ENCODE measurements around the gene GPR12. TPM values are rescaled to one million over a fixed set of nuclear protein-coding genes. Genes with fewer than 3 reads are reported as not detected.

Gene GPR12
- total and polyA plus RNA-seq, 2 of the 4 experiments (the other 2 are of a cell fraction), result not detected

- intact Hi-C loops (cut with micrococcal nuclease), result no loop called here
- dilution Hi-C loops (cut with HindIII; ENCODE audit: low sequenced_read_pairs, unreplicated experiment), result no loop called here
- Histone ChIP-seq H3K79me1 (ENCODE audit: low read depth in 1 of 2, low read length in 2 of 2) (no peaks in the 10 kb centered on the region), H2AK9ac (replicated peaks; ENCODE audit: low read depth, low read length, poor library complexity) (no peak overlapping the region), H3K18ac (ENCODE audit: low read depth, low read length) (no peak overlapping the region), H2BK5ac (ENCODE audit: low read depth, low read length, poor library complexity, severe bottlenecking) (no peak overlapping the region), H3K4ac (ENCODE audit: low read depth, low read length) (no peak overlapping the region), H4K8ac (ENCODE audit: low read depth in 2 of 2, low read length in 2 of 2) (no peak overlapping the region), H2BK15ac (ENCODE audit: low read depth, low read length) (no peak overlapping the region), H3K27me3 (ENCODE audit: control insufficient read depth, insufficient read depth, low read length) (peaks cover 30% of the 10 kb centered on the region), H2AK5ac (ENCODE audit: low read depth, low read length) (no peak overlapping the region), H3K4me3 (ENCODE audit: insufficient read depth, low read depth, low read length) (no peak overlapping the region), H3K14ac (replicated peaks; ENCODE audit: low read depth, low read length) (no peak overlapping the region), H3K4me2 (ENCODE audit: low read depth, low read length) (no peak overlapping the region), H3K23ac (ENCODE audit: low read depth, low read length) (no peak overlapping the region), H3K36me3 (ENCODE audit: control insufficient read depth, insufficient read depth, low read length) (no peaks in the 10 kb centered on the region), H3K27ac (ENCODE audit: insufficient read depth, low read length) (no peak overlapping the region), H4K91ac (ENCODE audit: insufficient read depth, low read depth, low read length) (no peak overlapping the region), H3K4me1 (ENCODE audit: control insufficient read depth, insufficient read depth, low read length) (0 out of 2 replicates have a peak, but pooled peaks cover 2% of the 10 kb centered on the region), H4K5ac (ENCODE audit: low read depth, low read length) (no peak overlapping the region), H4K20me1 (ENCODE audit: insufficient read depth, low read length) (no peaks in the 10 kb centered on the region), H2AFZ (replicated peaks; ENCODE audit: low read length, poor library complexity) (no peak overlapping the region), H3K9ac (ENCODE audit: low read depth, low read length) (no peak overlapping the region), H3K56ac (ENCODE audit: extremely low read depth, insufficient read depth, low read length) (no peak overlapping the region), H3K9me1 (ENCODE audit: insufficient read depth, low read length) (peaks cover 2% of the 10 kb centered on the region; the same call in 1 of the 2 replicates), H3K9me3 (ENCODE audit: control insufficient read depth, insufficient read depth, low read length) (no peaks in the 10 kb centered on the region), H2BK120ac (ENCODE audit: low read depth, low read length) (no peak overlapping the region), H2BK20ac (ENCODE audit: low read depth, low read length) (no peak overlapping the region)
- TF ChIP-seq MAFK (IDR thresholded peaks at IDR 0.05; ENCODE audit: low read depth, low read length) (no peak), MXI1 (IDR thresholded peaks at IDR 0.05; ENCODE audit: borderline replicate concordance, low read depth, low read length) (no peak), RAD21 (IDR thresholded peaks at IDR 0.05; ENCODE audit: low read length) (no peak), CEBPB (IDR thresholded peaks at IDR 0.05; ENCODE audit: low read depth, low read length) (no peak), POLR2A (IDR thresholded peaks at IDR 0.05; ENCODE audit: low read depth, low read length) (no peak), MAZ (IDR thresholded peaks at IDR 0.05; ENCODE audit: borderline replicate concordance, low read depth, low read length) (no peak), USF2 (IDR thresholded peaks at IDR 0.05; ENCODE audit: low read depth, low read length) (no peak), ELK1 (IDR thresholded peaks at IDR 0.05; ENCODE audit: borderline replicate concordance, low read depth, low read length) (no peak), CTCF (conservative IDR thresholded peaks at IDR 0.05; ENCODE audit: low read depth, low read length) (no peak), CHD1 (IDR thresholded peaks at IDR 0.05; ENCODE audit: low read depth, low read length) (no peak), BHLHE40 (IDR thresholded peaks at IDR 0.05; ENCODE audit: low read depth, low read length) (no peak)
- ATAC-seq (ENCODE audit: low read depth) (no peak), DNase-seq (no peak)
- CTCF ChIA-PET, result no interaction called here
- BruUV-seq (replicated peaks), result no TSS peak
- POLR2A ChIA-PET (ENCODE audit: unreplicated experiment), result no interaction called here
- 100% methylated on average over 1 of the region's 3 CpGs; no CpG with 5 or more reads in 1 of the 2 experiments for WGBS, 2 experiments (ENCODE audit: extremely low coverage in 2 of 2, insufficient read length in 1 of 2)
- in situ Hi-C loops (cut with MboI; ENCODE audit: low sequenced_read_pairs), result no loop called here
These were observed 3.6 kb downstream of the GPR12 start for GRCh38 chr13:26756961-26757360.

Measured in IMR-90 (cell line).